Measurements from ENCODE around the gene OR51G1. TPM values are rescaled to one million over a fixed set of nuclear protein-coding genes. Genes with fewer than 3 reads are reported as not detected.

Gene OR51G1
- total and polyA plus RNA-seq, 2 experiments from 2014 or later, result not detected

- TF ChIP-seq CTCF (IDR thresholded peaks at IDR 0.05; ENCODE audit: low read depth, low read length), result no peak
- no peaks in the 10 kb centered on the region for H3K36me3 ChIP-seq
- no peak overlapping the region for H3K27ac ChIP-seq
- DNase-seq (ENCODE audit: low read depth in 1 of 2, low spot score in 1 of 2), result no peak
- H3K9me3 ChIP-seq (ENCODE audit: low read depth), result no peaks in the 10 kb centered on the region
- H3K4me1 ChIP-seq (ENCODE audit: low read depth), result no peaks in the 10 kb centered on the region
- H3K27me3 ChIP-seq, result no peaks in the 10 kb centered on the region
- no peak overlapping the region for H3K4me3 ChIP-seq
These were observed 12.6 kb upstream of the OR51G1 start for GRCh38 chr11:4936745-4937144.

GRCh38 chr11:4932751-4933150 lies 8.6 kb upstream of the OR51G1 start:
- Histone ChIP-seq H3K9me3 (ENCODE audit: low read depth) (no peaks in the 10 kb centered on the region), H3K4me3 (no peak overlapping the region), H3K27ac (no peak overlapping the region), H3K4me1 (ENCODE audit: low read depth) (no peaks in the 10 kb centered on the region), H3K36me3 (no peaks in the 10 kb centered on the region), H3K27me3 (no peaks in the 10 kb centered on the region)
- no peak for DNase-seq (ENCODE audit: low read depth in 1 of 2, low spot score in 1 of 2)
- TF ChIP-seq CTCF (IDR thresholded peaks at IDR 0.05; ENCODE audit: low read depth, low read length), result no peak

GRCh38 chr11:4926608-4927007 lies 2.5 kb upstream of the OR51G1 start:
- Histone ChIP-seq H3K36me3 (no peaks in the 10 kb centered on the region), H3K9me3 (ENCODE audit: low read depth) (no peaks in the 10 kb centered on the region), H3K27ac (no peak overlapping the region), H3K27me3 (no peaks in the 10 kb centered on the region), H3K4me3 (no peak overlapping the region), H3K4me1 (ENCODE audit: low read depth) (no peaks in the 10 kb centered on the region)
- DNase-seq (ENCODE audit: low read depth in 1 of 2, low spot score in 1 of 2), result no peak
- no peak for TF ChIP-seq CTCF (IDR thresholded peaks at IDR 0.05; ENCODE audit: low read depth, low read length)

GRCh38 chr11:4922304-4922703 lies 1.8 kb downstream of the OR51G1 start:
- no peak for DNase-seq (ENCODE audit: low read depth in 1 of 2, low spot score in 1 of 2)
- H3K4me3 ChIP-seq, result no peak overlapping the region

GRCh38 chr11:4921796-4922195 lies 2.3 kb downstream of the OR51G1 start:
- H3K27ac ChIP-seq, result no peak overlapping the region
- no peaks in the 10 kb centered on the region for H3K36me3 ChIP-seq
- DNase-seq (ENCODE audit: low read depth in 1 of 2, low spot score in 1 of 2), result no peak
- no peaks in the 10 kb centered on the region for H3K4me1 ChIP-seq (ENCODE audit: low read depth)
- no peak overlapping the region for H3K4me3 ChIP-seq
- no peaks in the 10 kb centered on the region for H3K27me3 ChIP-seq
- TF ChIP-seq CTCF (IDR thresholded peaks at IDR 0.05; ENCODE audit: low read depth, low read length), result no peak
- H3K9me3 ChIP-seq (ENCODE audit: low read depth), result no peaks in the 10 kb centered on the region

More at GRCh38 chr11:4922304-4922703, 1.8 kb downstream of the OR51G1 start:
- H3K36me3 ChIP-seq, result no peaks in the 10 kb centered on the region
- no peak overlapping the region for H3K27ac ChIP-seq
- H3K27me3 ChIP-seq, result no peaks in the 10 kb centered on the region
- no peak for TF ChIP-seq CTCF (IDR thresholded peaks at IDR 0.05; ENCODE audit: low read depth, low read length)
- no peaks in the 10 kb centered on the region for H3K4me1 ChIP-seq (ENCODE audit: low read depth)
- no peaks in the 10 kb centered on the region for H3K9me3 ChIP-seq (ENCODE audit: low read depth)

GRCh38 chr11:4919250-4919649 lies 4.9 kb downstream of the OR51G1 start, which contains the start of gene OR51G2:
Gene OR51G2, minus strand, starts transcription at chr11:4919350. Its CDS starts 3,687 bp downstream, at chr11:4915663.
- no peaks in the 10 kb centered on the region for H3K4me1 ChIP-seq (ENCODE audit: low read depth)
- DNase-seq (ENCODE audit: low read depth in 1 of 2, low spot score in 1 of 2), result no peak
- TF ChIP-seq CTCF (IDR thresholded peaks at IDR 0.05; ENCODE audit: low read depth, low read length), result no peak
- H3K27me3 ChIP-seq, result no peaks in the 10 kb centered on the region
- no peaks in the 10 kb centered on the region for H3K36me3 ChIP-seq
- H3K9me3 ChIP-seq (ENCODE audit: low read depth), result no peaks in the 10 kb centered on the region
- H3K4me3 ChIP-seq, result no peak within 1 kb of the TSS
- no peak within 1 kb of the TSS for H3K27ac ChIP-seq
